ENCODE results near the gene ARL6IP1. TPM values are rescaled to one million over a fixed set of nuclear protein-coding genes. Genes with fewer than 3 reads are reported as not detected.

ARL6IP1 gene
- 172 TPM for polyA plus RNA-seq (2013, experiment 1 of 2)
- 178 TPM for polyA plus RNA-seq (2013, experiment 2 of 2)

GRCh38 chr16:18801145-18801972 is at the start of gene ARL6IP1:
TSS of gene ARL6IP1 (minus strand) at chr16:18801549. CDS start at chr16:18801466, 83 bp downstream.
- Histone ChIP-seq H3K4me3 (ENCODE audit: low read length) (peak within 1 kb of the TSS; percentile 91), H3K9ac (ENCODE audit: low read depth, low read length) (peak within 1 kb of the TSS; percentile 92), H3K9me3 (ENCODE audit: insufficient read depth, low read depth, low read length) (no peaks in the 10 kb centered on the region), H3K27ac (ENCODE audit: low read depth, low read length) (peak within 1 kb of the TSS; percentile 94), H3K4me1 (ENCODE audit: insufficient read depth, low read length) (peaks cover 48% of the 10 kb centered on the region), H3K36me3 (ENCODE audit: insufficient read depth, low read length) (peaks cover 31% of the 10 kb centered on the region), H3K27me3 (ENCODE audit: insufficient read depth, low read length) (no peaks in the 10 kb centered on the region)
- WGBS = under 1% methylated on average over 77 of the region's 77 CpGs

- no peak overlapping the region for H3K4me3 ChIP-seq (ENCODE audit: low read length)
- peaks cover 98% of the 10 kb centered on the region for H3K36me3 ChIP-seq (ENCODE audit: insufficient read depth, low read length)
- no peak overlapping the region for H3K27ac ChIP-seq (ENCODE audit: low read depth, low read length)
- no peak overlapping the region for H3K9ac ChIP-seq (ENCODE audit: low read depth, low read length)
- H3K27me3 ChIP-seq (ENCODE audit: insufficient read depth, low read length) = no peaks in the 10 kb centered on the region
- no peaks in the 10 kb centered on the region for H3K9me3 ChIP-seq (ENCODE audit: insufficient read depth, low read depth, low read length)
- WGBS = no CpG with 5 or more reads among the region's 1 CpG
- peaks cover 5% of the 10 kb centered on the region; the same call in 1 of the 2 replicates for H3K4me1 ChIP-seq (ENCODE audit: insufficient read depth, low read length)
These were observed 45.1 kb upstream of the ARL6IP1 start for GRCh38 chr16:18846416-18846815.

- peaks cover 98% of the 10 kb centered on the region for H3K36me3 ChIP-seq (ENCODE audit: insufficient read depth, low read length)
These were observed 41.2 kb upstream of the ARL6IP1 start for GRCh38 chr16:18842565-18842964.

GRCh38 chr16:18841833-18842525 is 40.6 kb upstream of the ARL6IP1 start:
- H3K9me3 ChIP-seq (ENCODE audit: insufficient read depth, low read depth, low read length) = no peaks in the 10 kb centered on the region
- WGBS = 91% methylated on average over 7 of the region's 7 CpGs

More at GRCh38 chr16:18842565-18842964, 41.2 kb upstream of the ARL6IP1 start:
- Histone ChIP-seq H3K9ac (ENCODE audit: low read depth, low read length) (no peak overlapping the region), H3K27ac (ENCODE audit: low read depth, low read length) (no peak overlapping the region), H3K4me3 (ENCODE audit: low read length) (no peak overlapping the region), H3K4me1 (ENCODE audit: insufficient read depth, low read length) (peaks cover 5% of the 10 kb centered on the region; the same call in 1 of the 2 replicates), H3K9me3 (ENCODE audit: insufficient read depth, low read depth, low read length) (no peaks in the 10 kb centered on the region), H3K27me3 (ENCODE audit: insufficient read depth, low read length) (no peaks in the 10 kb centered on the region)
- 95% methylated on average over 6 of the region's 6 CpGs for WGBS

GRCh38 chr16:18839555-18839954 is 38.2 kb upstream of the ARL6IP1 start:
- WGBS = 88% methylated on average over 5 of the region's 6 CpGs
- H3K36me3 ChIP-seq (ENCODE audit: insufficient read depth, low read length) = peaks cover 98% of the 10 kb centered on the region
- no peak overlapping the region for H3K9ac ChIP-seq (ENCODE audit: low read depth, low read length)
- H3K9me3 ChIP-seq (ENCODE audit: insufficient read depth, low read depth, low read length) = no peaks in the 10 kb centered on the region
- no peaks in the 10 kb centered on the region for H3K27me3 ChIP-seq (ENCODE audit: insufficient read depth, low read length)
- H3K4me3 ChIP-seq (ENCODE audit: low read length) = no peak overlapping the region
- no peaks in the 10 kb centered on the region for H3K4me1 ChIP-seq (ENCODE audit: insufficient read depth, low read length)
- no peak overlapping the region for H3K27ac ChIP-seq (ENCODE audit: low read depth, low read length)

More at GRCh38 chr16:18841833-18842525, 40.6 kb upstream of the ARL6IP1 start:
- Histone ChIP-seq H3K4me3 (ENCODE audit: low read length) (no peak overlapping the region), H3K4me1 (ENCODE audit: insufficient read depth, low read length) (peaks cover 4% of the 10 kb centered on the region; the same call in 1 of the 2 replicates), H3K36me3 (ENCODE audit: insufficient read depth, low read length) (peaks cover 98% of the 10 kb centered on the region), H3K27me3 (ENCODE audit: insufficient read depth, low read length) (no peaks in the 10 kb centered on the region), H3K9ac (ENCODE audit: low read depth, low read length) (no peak overlapping the region), H3K27ac (ENCODE audit: low read depth, low read length) (no peak overlapping the region)

- Histone ChIP-seq H3K4me1 (ENCODE audit: insufficient read depth, low read length) (no peaks in the 10 kb centered on the region), H3K27me3 (ENCODE audit: insufficient read depth, low read length) (no peaks in the 10 kb centered on the region), H3K4me3 (ENCODE audit: low read length) (no peak overlapping the region), H3K27ac (ENCODE audit: low read depth, low read length) (no peak overlapping the region), H3K9me3 (ENCODE audit: insufficient read depth, low read depth, low read length) (no peaks in the 10 kb centered on the region), H3K36me3 (ENCODE audit: insufficient read depth, low read length) (peaks cover 100% of the 10 kb centered on the region), H3K9ac (ENCODE audit: low read depth, low read length) (no peak overlapping the region)
These were observed 35.4 kb upstream of the ARL6IP1 start for GRCh38 chr16:18836702-18837101.

- H3K4me3 ChIP-seq (ENCODE audit: low read length) = no peak overlapping the region
- H3K27me3 ChIP-seq (ENCODE audit: insufficient read depth, low read length) = no peaks in the 10 kb centered on the region
- H3K27ac ChIP-seq (ENCODE audit: low read depth, low read length) = no peak overlapping the region
- H3K9ac ChIP-seq (ENCODE audit: low read depth, low read length) = no peak overlapping the region
- WGBS = 95% methylated on average over 4 of the region's 4 CpGs
- H3K4me1 ChIP-seq (ENCODE audit: insufficient read depth, low read length) = no peaks in the 10 kb centered on the region
- peaks cover 100% of the 10 kb centered on the region for H3K36me3 ChIP-seq (ENCODE audit: insufficient read depth, low read length)
- H3K9me3 ChIP-seq (ENCODE audit: insufficient read depth, low read depth, low read length) = no peaks in the 10 kb centered on the region
These were observed 33.5 kb upstream of the ARL6IP1 start for GRCh38 chr16:18834864-18835263.

- Histone ChIP-seq H3K4me1 (ENCODE audit: insufficient read depth, low read length) (no peaks in the 10 kb centered on the region), H3K27me3 (ENCODE audit: insufficient read depth, low read length) (no peaks in the 10 kb centered on the region), H3K27ac (ENCODE audit: low read depth, low read length) (no peak overlapping the region), H3K9me3 (ENCODE audit: insufficient read depth, low read depth, low read length) (no peaks in the 10 kb centered on the region), H3K36me3 (ENCODE audit: insufficient read depth, low read length) (peaks cover 100% of the 10 kb centered on the region), H3K4me3 (ENCODE audit: low read length) (no peak overlapping the region), H3K9ac (ENCODE audit: low read depth, low read length) (no peak overlapping the region)
- 93% methylated on average over 9 of the region's 9 CpGs for WGBS
These were observed 32.6 kb upstream of the ARL6IP1 start for GRCh38 chr16:18833707-18834505.

- H3K9me3 ChIP-seq (ENCODE audit: insufficient read depth, low read depth, low read length) = no peaks in the 10 kb centered on the region
- H3K27ac ChIP-seq (ENCODE audit: low read depth, low read length) = no peak overlapping the region
- H3K4me1 ChIP-seq (ENCODE audit: insufficient read depth, low read length) = no peaks in the 10 kb centered on the region
- H3K36me3 ChIP-seq (ENCODE audit: insufficient read depth, low read length) = peaks cover 100% of the 10 kb centered on the region
- WGBS = 96% methylated on average over 7 of the region's 8 CpGs
- H3K4me3 ChIP-seq (ENCODE audit: low read length) = no peak overlapping the region
- no peak overlapping the region for H3K9ac ChIP-seq (ENCODE audit: low read depth, low read length)
- no peaks in the 10 kb centered on the region for H3K27me3 ChIP-seq (ENCODE audit: insufficient read depth, low read length)
These were observed 31.3 kb upstream of the ARL6IP1 start for GRCh38 chr16:18832613-18833012.

- H3K9me3 ChIP-seq (ENCODE audit: insufficient read depth, low read depth, low read length) = no peaks in the 10 kb centered on the region
- no peaks in the 10 kb centered on the region for H3K27me3 ChIP-seq (ENCODE audit: insufficient read depth, low read length)
- H3K27ac ChIP-seq (ENCODE audit: low read depth, low read length) = no peak overlapping the region
- no peak overlapping the region for H3K4me3 ChIP-seq (ENCODE audit: low read length)
- no peaks in the 10 kb centered on the region for H3K4me1 ChIP-seq (ENCODE audit: insufficient read depth, low read length)
- 94% methylated on average over 2 of the region's 2 CpGs for WGBS
- H3K9ac ChIP-seq (ENCODE audit: low read depth, low read length) = no peak overlapping the region
- H3K36me3 ChIP-seq (ENCODE audit: insufficient read depth, low read length) = peaks cover 97% of the 10 kb centered on the region
These were observed 30.7 kb upstream of the ARL6IP1 start for GRCh38 chr16:18832006-18832405.

All from HUES64 (cell line).